SK-N-SH treated with all-trans-retinoic acid at 6 μM for 48 hours (cell line): ENCODE measurements around the gene KRT36.

Source experiments
- ATAC-seq: fragments of 200-7000 bp; cut with Tn5 transposase; 3 replicates; pipeline ENCODE4 v1.9.1; 2020; ENCODE audit warnings: mild to moderate bottlenecking, moderate library complexity
- ARNTL ChIP-seq: fragments of 450-650 bp; formaldehyde crosslinking; IDR thresholded peaks from 2 replicates; pipeline ENCODE4 v1.5.0; 2020; ENCODE audit warnings: low read depth, mild to moderate bottlenecking, moderate library complexity, borderline replicate concordance
- CSDC2 ChIP-seq: fragments of 250-450 bp; sonication (Bioruptor Pico); IDR thresholded peaks from 2 replicates; pipeline ENCODE4 v1.5.0; 2020; ENCODE audit warnings: mild to moderate bottlenecking, moderate library complexity
- ESRRG ChIP-seq: fragments of 250-450 bp; sonication (Bioruptor Pico); IDR thresholded peaks from 2 replicates; pipeline ENCODE4 v1.6.1; 2021; ENCODE audit warnings: mild to moderate bottlenecking
- GLIS3 ChIP-seq: fragments of 250-450 bp; sonication (Bioruptor Pico); IDR thresholded peaks from 2 replicates; pipeline ENCODE4 v1.5.0; 2020; ENCODE audit warnings: mild to moderate bottlenecking, moderate library complexity
- PPARA ChIP-seq: fragments of 250-450 bp; sonication (Bioruptor Pico); IDR thresholded peaks from 2 replicates; pipeline ENCODE4 v1.5.0; 2020; ENCODE audit warnings: mild to moderate bottlenecking, borderline replicate concordance
- SNAI2 ChIP-seq: fragments of 250-450 bp; sonication (Bioruptor Pico); IDR thresholded peaks from 2 replicates; pipeline ENCODE4 v1.5.0; 2020; ENCODE audit warnings: mild to moderate bottlenecking, moderate library complexity
- TOX ChIP-seq: fragments of 250-450 bp; sonication (Bioruptor Pico); IDR thresholded peaks from 2 replicates; pipeline ENCODE4 v1.8.0; 2021; ENCODE audit warnings: mild to moderate bottlenecking, moderate library complexity, borderline replicate concordance
- ZFP3 ChIP-seq: fragments of 250-450 bp; sonication (Bioruptor Pico); IDR thresholded peaks from 2 replicates; pipeline ENCODE4 v1.5.0; 2020; ENCODE audit warnings: mild to moderate bottlenecking, moderate library complexity
- ZFP30 ChIP-seq: fragments of 450-650 bp; formaldehyde crosslinking; IDR thresholded peaks from 2 replicates; pipeline ENCODE4 v1.5.0; 2022; ENCODE audit warnings: mild to moderate bottlenecking, moderate library complexity
- ZNF565 ChIP-seq: fragments of 450-650 bp; formaldehyde crosslinking; conservative IDR thresholded peaks from 2 replicates; pipeline ENCODE4 v1.5.0; 2020; ENCODE audit warnings: low read depth, mild to moderate bottlenecking, moderate library complexity
- ZNF70 ChIP-seq: fragments of 450-650 bp; formaldehyde crosslinking; IDR thresholded peaks from 2 replicates; pipeline ENCODE4 v1.5.0; 2020; ENCODE audit warnings: mild to moderate bottlenecking, moderate library complexity
- ZNF8 ChIP-seq: fragments of 450-650 bp; formaldehyde crosslinking; IDR thresholded peaks from 2 replicates; pipeline ENCODE4 v1.5.0; 2020; ENCODE audit warnings: mild to moderate bottlenecking, moderate library complexity
- TF ChIP-seq, protein P1 (sequence below): fragments of 250-450 bp; sonication (Bioruptor Pico); IDR thresholded peaks from 2 replicates; pipeline ENCODE4 v1.8.0; 2020; ENCODE audit warnings: mild to moderate bottlenecking, moderate library complexity, borderline replicate concordance
- TF ChIP-seq, protein P2 (sequence below): fragments of 250-450 bp; sonication (Bioruptor Pico); IDR thresholded peaks from 2 replicates; pipeline ENCODE4 v1.8.0; 2021; ENCODE audit warnings: low read depth, mild to moderate bottlenecking, moderate library complexity, borderline replicate concordance
- TF ChIP-seq, protein P3 (sequence below): fragments of 250-450 bp; sonication (Bioruptor Pico); IDR thresholded peaks from 2 replicates; pipeline ENCODE4 v1.5.1; 2020; ENCODE audit warnings: low read depth, mild to moderate bottlenecking, moderate library complexity
- TF ChIP-seq, protein P4 (sequence below): fragments of 250-450 bp; sonication (Bioruptor Pico); IDR thresholded peaks from 2 replicates; pipeline ENCODE4 v1.5.1; 2021; ENCODE audit warnings: mild to moderate bottlenecking, moderate library complexity
- TF ChIP-seq, protein P5 (sequence below): fragments of 250-450 bp; sonication (Bioruptor Pico); IDR thresholded peaks from 2 replicates; pipeline ENCODE4 v1.5.0; 2020; ENCODE audit warnings: mild to moderate bottlenecking, moderate library complexity

KRT36 gene

DNA sequence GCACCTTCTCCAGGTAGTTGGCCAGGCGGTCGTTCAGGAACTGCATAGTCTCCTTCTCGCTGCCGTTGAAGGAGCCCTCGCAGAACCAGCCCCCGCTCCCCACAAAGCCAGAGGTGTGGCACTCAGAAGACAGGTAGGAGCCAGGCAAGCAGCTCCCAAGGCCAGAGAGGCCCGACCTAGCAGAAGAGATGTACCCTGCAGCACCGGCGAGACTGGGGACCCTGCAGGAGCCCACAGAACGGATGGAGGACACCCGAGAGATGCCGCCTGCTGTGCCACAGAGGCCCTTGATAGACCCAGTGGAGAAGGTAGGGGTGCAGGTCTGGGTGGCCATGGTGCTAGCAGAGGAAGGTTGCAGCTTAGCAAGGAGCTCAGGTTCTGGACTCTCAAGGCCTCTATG lies at the start of gene KRT36:
Gene KRT36 (minus strand): TSS at position 380 of the 400 bp plus-strand sequence. CDS start 46 bp downstream, at position 334.
- ATAC-seq, result no peak
- TF ChIP-seq, protein P1, sequence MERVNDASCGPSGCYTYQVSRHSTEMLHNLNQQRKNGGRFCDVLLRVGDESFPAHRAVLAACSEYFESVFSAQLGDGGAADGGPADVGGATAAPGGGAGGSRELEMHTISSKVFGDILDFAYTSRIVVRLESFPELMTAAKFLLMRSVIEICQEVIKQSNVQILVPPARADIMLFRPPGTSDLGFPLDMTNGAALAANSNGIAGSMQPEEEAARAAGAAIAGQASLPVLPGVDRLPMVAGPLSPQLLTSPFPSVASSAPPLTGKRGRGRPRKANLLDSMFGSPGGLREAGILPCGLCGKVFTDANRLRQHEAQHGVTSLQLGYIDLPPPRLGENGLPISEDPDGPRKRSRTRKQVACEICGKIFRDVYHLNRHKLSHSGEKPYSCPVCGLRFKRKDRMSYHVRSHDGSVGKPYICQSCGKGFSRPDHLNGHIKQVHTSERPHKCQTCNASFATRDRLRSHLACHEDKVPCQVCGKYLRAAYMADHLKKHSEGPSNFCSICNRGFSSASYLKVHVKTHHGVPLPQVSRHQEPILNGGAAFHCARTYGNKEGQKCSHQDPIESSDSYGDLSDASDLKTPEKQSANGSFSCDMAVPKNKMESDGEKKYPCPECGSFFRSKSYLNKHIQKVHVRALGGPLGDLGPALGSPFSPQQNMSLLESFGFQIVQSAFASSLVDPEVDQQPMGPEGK, result no peak
- TF ChIP-seq, protein P2, sequence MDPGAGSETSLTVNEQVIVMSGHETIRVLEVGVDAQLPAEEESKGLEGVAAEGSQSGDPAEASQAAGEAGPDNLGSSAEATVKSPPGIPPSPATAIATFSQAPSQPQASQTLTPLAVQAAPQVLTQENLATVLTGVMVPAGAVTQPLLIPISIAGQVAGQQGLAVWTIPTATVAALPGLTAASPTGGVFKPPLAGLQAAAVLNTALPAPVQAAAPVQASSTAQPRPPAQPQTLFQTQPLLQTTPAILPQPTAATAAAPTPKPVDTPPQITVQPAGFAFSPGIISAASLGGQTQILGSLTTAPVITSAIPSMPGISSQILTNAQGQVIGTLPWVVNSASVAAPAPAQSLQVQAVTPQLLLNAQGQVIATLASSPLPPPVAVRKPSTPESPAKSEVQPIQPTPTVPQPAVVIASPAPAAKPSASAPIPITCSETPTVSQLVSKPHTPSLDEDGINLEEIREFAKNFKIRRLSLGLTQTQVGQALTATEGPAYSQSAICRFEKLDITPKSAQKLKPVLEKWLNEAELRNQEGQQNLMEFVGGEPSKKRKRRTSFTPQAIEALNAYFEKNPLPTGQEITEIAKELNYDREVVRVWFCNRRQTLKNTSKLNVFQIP (CRISPR knock-in tag), result no peak
- TF ChIP-seq ZFP3 (CRISPR knock-in tag) (no peak), TOX (CRISPR knock-in tag) (no peak), CSDC2 (no peak), GLIS3 (CRISPR knock-in tag) (no peak), ZNF565 (CRISPR knock-in tag) (no peak), PPARA (CRISPR knock-in tag) (no peak), ZFP30 (CRISPR knock-in tag) (no peak), ESRRG (CRISPR knock-in tag) (no peak)
- TF ChIP-seq, protein P3, sequence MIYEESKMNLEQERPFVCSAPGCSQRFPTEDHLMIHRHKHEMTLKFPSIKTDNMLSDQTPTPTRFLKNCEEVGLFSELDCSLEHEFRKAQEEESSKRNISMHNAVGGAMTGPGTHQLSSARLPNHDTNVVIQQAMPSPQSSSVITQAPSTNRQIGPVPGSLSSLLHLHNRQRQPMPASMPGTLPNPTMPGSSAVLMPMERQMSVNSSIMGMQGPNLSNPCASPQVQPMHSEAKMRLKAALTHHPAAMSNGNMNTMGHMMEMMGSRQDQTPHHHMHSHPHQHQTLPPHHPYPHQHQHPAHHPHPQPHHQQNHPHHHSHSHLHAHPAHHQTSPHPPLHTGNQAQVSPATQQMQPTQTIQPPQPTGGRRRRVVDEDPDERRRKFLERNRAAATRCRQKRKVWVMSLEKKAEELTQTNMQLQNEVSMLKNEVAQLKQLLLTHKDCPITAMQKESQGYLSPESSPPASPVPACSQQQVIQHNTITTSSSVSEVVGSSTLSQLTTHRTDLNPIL (CRISPR knock-in tag), result no peak
- TF ChIP-seq, protein P4, sequence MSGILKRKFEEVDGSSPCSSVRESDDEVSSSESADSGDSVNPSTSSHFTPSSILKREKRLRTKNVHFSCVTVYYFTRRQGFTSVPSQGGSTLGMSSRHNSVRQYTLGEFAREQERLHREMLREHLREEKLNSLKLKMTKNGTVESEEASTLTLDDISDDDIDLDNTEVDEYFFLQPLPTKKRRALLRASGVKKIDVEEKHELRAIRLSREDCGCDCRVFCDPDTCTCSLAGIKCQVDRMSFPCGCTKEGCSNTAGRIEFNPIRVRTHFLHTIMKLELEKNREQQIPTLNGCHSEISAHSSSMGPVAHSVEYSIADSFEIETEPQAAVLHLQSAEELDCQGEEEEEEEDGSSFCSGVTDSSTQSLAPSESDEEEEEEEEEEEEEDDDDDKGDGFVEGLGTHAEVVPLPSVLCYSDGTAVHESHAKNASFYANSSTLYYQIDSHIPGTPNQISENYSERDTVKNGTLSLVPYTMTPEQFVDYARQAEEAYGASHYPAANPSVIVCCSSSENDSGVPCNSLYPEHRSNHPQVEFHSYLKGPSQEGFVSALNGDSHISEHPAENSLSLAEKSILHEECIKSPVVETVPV, result no peak

DNA sequence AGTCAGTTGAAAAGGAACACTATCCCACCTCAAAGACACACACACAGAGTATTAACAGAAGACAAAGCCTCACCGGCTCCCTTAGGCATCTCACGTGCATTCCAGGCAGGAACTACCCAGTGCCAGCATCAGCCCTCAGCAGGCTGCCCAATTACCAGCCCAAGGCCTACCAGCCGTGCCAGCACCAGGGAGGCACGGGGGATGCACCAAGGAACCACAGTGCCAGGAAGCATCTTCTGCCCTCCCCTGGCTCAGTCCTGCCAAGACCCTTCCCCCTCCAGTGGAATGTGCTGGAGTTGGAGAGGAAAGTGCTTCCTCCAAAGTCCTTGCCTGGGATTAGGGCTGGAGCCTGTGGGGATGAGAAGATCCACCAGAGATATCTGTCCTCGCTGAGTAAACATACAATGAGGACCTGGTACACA lies 49.4 kb upstream of the KRT36 start:
- ATAC-seq, result peak; percentile 75
- no peak for TF ChIP-seq ESRRG (CRISPR knock-in tag)
- TF ChIP-seq, protein P5, sequence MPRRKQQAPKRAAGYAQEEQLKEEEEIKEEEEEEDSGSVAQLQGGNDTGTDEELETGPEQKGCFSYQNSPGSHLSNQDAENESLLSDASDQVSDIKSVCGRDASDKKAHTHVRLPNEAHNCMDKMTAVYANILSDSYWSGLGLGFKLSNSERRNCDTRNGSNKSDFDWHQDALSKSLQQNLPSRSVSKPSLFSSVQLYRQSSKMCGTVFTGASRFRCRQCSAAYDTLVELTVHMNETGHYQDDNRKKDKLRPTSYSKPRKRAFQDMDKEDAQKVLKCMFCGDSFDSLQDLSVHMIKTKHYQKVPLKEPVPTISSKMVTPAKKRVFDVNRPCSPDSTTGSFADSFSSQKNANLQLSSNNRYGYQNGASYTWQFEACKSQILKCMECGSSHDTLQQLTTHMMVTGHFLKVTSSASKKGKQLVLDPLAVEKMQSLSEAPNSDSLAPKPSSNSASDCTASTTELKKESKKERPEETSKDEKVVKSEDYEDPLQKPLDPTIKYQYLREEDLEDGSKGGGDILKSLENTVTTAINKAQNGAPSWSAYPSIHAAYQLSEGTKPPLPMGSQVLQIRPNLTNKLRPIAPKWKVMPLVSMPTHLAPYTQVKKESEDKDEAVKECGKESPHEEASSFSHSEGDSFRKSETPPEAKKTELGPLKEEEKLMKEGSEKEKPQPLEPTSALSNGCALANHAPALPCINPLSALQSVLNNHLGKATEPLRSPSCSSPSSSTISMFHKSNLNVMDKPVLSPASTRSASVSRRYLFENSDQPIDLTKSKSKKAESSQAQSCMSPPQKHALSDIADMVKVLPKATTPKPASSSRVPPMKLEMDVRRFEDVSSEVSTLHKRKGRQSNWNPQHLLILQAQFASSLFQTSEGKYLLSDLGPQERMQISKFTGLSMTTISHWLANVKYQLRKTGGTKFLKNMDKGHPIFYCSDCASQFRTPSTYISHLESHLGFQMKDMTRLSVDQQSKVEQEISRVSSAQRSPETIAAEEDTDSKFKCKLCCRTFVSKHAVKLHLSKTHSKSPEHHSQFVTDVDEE (CRISPR knock-in tag), result 0 out of 2 replicates have a peak, but pooled peaks have one; percentile 26

DNA sequence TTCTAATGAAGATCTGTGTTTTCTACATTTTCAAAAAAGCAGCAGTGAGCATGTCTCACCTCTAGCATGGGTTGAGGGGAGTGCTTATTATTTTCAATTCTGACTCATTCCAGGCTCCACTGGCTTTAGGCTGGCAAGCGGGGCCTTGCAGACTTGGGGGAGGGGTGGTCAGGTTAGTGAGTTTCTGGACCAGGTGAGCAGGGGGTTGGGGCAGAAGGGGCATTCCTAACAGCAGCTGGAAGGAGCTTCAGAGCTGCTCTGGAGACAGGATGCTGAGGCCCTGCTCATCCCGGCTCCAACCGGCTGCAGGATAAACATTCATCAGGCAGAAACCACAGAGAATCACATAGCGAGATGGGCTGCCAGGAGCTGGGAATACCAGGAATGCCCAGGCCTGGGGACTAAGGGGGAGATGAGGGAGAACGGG lies 48.9 kb upstream of the KRT36 start:
- TF ChIP-seq PPARA (CRISPR knock-in tag) (no peak), SNAI2 (CRISPR knock-in tag) (no peak), GLIS3 (CRISPR knock-in tag) (no peak), ZNF70 (CRISPR knock-in tag) (no peak), ZNF8 (CRISPR knock-in tag) (no peak), ARNTL (CRISPR knock-in tag) (no peak)
- TF ChIP-seq, protein P3 (CRISPR knock-in tag), result no peak
- TF ChIP-seq, protein P4, result no peak
- TF ChIP-seq, protein P2 (CRISPR knock-in tag), result no peak
- TF ChIP-seq, protein P5 (CRISPR knock-in tag), result no peak
- ATAC-seq, result peak; percentile 84
